ENCODE measurements around the gene SLC30A7.

DNA sequence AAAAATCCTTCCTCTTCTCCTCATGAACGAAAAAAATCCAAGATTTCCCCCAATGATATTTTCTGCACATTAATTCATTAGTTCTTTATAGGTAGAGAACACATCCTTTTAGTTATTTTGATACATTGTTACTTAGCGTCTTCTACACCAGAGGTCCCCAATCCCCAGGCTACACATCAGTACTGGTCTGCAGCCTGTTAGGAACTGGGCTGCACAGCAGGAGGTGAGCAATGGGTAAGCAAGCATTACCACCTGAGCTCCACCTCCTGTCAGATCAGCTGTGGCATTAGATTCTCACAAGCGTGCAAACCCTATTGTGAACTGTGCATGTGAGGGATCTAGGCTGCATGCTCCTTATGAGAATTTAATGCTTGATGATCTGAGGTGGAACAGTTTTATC, 14.2 kb upstream of the SLC30A7 start:
- no peak for TF ChIP-seq CTCF (IDR thresholded peaks at IDR 0.05)
- TF ChIP-seq EZH2 (IDR thresholded peaks at IDR 0.05): no peak
